ENCODE measurements around the gene PRSS22. TPM values are rescaled to one million over a fixed set of nuclear protein-coding genes. Genes with fewer than 3 reads are reported as not detected.

PRSS22 gene
- polyA plus RNA-seq, 1 donor (not counting 4 experiments of a cell fraction or from before 2014, with no cell fraction given) = 2.2 TPM

GRCh38 chr16:2808181-2808580 is 49.8 kb downstream of the PRSS22 start:
- peaks cover 10% of the 10 kb centered on the region for H3K9me3 ChIP-seq (ENCODE audit: control insufficient read depth, low read depth, low read length)
- H3K27ac ChIP-seq (ENCODE audit: control insufficient read depth, insufficient read depth, low read length) = no peak overlapping the region
- H3K79me2 ChIP-seq (ENCODE audit: control insufficient read depth, insufficient read depth, low read length) = no peaks in the 10 kb centered on the region
- H3K9me1 ChIP-seq (ENCODE audit: control insufficient read depth, extremely low read depth, insufficient read depth, low read length) = no peaks in the 10 kb centered on the region
- H3K9ac ChIP-seq (ENCODE audit: control insufficient read depth, extremely low read depth, insufficient read depth, low read length) = no peak overlapping the region
- no peak overlapping the region for H2AFZ ChIP-seq (ENCODE audit: control insufficient read depth, low read length)
- no peaks in the 10 kb centered on the region for H3K36me3 ChIP-seq (ENCODE audit: control insufficient read depth in 2 of 2, extremely low read depth in 1 of 2, insufficient read depth in 2 of 2, low read length in 2 of 2)
- peaks cover 6% of the 10 kb centered on the region for H3K4me1 ChIP-seq (ENCODE audit: control insufficient read depth, extremely low read depth, insufficient read depth, low read length)
- H3K4me2 ChIP-seq (ENCODE audit: control insufficient read depth, extremely low read depth, insufficient read depth, low read depth, low read length) = no peak overlapping the region
- H3K27me3 ChIP-seq (ENCODE audit: control insufficient read depth, extremely low read depth, insufficient read depth, low read length) = peaks cover 35% of the 10 kb centered on the region
- no peak overlapping the region for H3K4me3 ChIP-seq (ENCODE audit: control insufficient read depth in 2 of 3, extremely low read depth in 1 of 3, insufficient read depth in 2 of 3, low read depth in 1 of 3, low read length in 3 of 3)
- dilution Hi-C loops (cut with MboI; ENCODE audit: extremely low pct_ligation_motif_present, low sequenced_read_pairs) = no loop called here
- FAIRE-seq = no peak
- no peak for TF ChIP-seq CTCF (optimal IDR thresholded peaks at IDR 0.05 in 1 of 3, IDR thresholded peaks at IDR 0.05 in 1 of 3, conservative IDR thresholded peaks at IDR 0.05 in 1 of 3; ENCODE audit: extremely low read depth in 1 of 3, insufficient read depth in 2 of 3, low read length in 3 of 3)
- TF ChIP-seq EZH2 (IDR thresholded peaks at IDR 0.05; ENCODE audit: low read length) = no peak
- no peaks in the 10 kb centered on the region for H4K20me1 ChIP-seq (ENCODE audit: control insufficient read depth, extremely low read depth, insufficient read depth, low read length)
- DNase-seq (ENCODE audit: low read depth, low spot score) = no peak

- Histone ChIP-seq H3K9ac (ENCODE audit: control insufficient read depth, extremely low read depth, insufficient read depth, low read length) (no peak overlapping the region), H2AFZ (ENCODE audit: control insufficient read depth, low read length) (no peak overlapping the region), H3K4me2 (ENCODE audit: control insufficient read depth, extremely low read depth, insufficient read depth, low read depth, low read length) (no peak overlapping the region), H3K27me3 (ENCODE audit: control insufficient read depth, extremely low read depth, insufficient read depth, low read length) (peaks cover 25% of the 10 kb centered on the region), H3K27ac (ENCODE audit: control insufficient read depth, insufficient read depth, low read length) (no peak overlapping the region), H3K79me2 (ENCODE audit: control insufficient read depth, insufficient read depth, low read length) (no peaks in the 10 kb centered on the region), H3K9me3 (ENCODE audit: control insufficient read depth, low read depth, low read length) (peaks cover 10% of the 10 kb centered on the region), H4K20me1 (ENCODE audit: control insufficient read depth, extremely low read depth, insufficient read depth, low read length) (no peaks in the 10 kb centered on the region), H3K4me3 (ENCODE audit: control insufficient read depth in 2 of 3, extremely low read depth in 1 of 3, insufficient read depth in 2 of 3, low read depth in 1 of 3, low read length in 3 of 3) (no peak overlapping the region), H3K36me3 (ENCODE audit: control insufficient read depth in 2 of 2, extremely low read depth in 1 of 2, insufficient read depth in 2 of 2, low read length in 2 of 2) (no peaks in the 10 kb centered on the region), H3K9me1 (ENCODE audit: control insufficient read depth, extremely low read depth, insufficient read depth, low read length) (no peaks in the 10 kb centered on the region), H3K4me1 (ENCODE audit: control insufficient read depth, extremely low read depth, insufficient read depth, low read length) (no peaks in the 10 kb centered on the region)
- dilution Hi-C loops (cut with MboI; ENCODE audit: extremely low pct_ligation_motif_present, low sequenced_read_pairs) = no loop called here
- DNase-seq (ENCODE audit: low read depth, low spot score) (no peak), FAIRE-seq (no peak)
- TF ChIP-seq CTCF (optimal IDR thresholded peaks at IDR 0.05 in 1 of 3, IDR thresholded peaks at IDR 0.05 in 1 of 3, conservative IDR thresholded peaks at IDR 0.05 in 1 of 3; ENCODE audit: extremely low read depth in 1 of 3, insufficient read depth in 2 of 3, low read length in 3 of 3) = no peak
- no peak for TF ChIP-seq EZH2 (IDR thresholded peaks at IDR 0.05; ENCODE audit: low read length)
Measured at GRCh38 chr16:2806286-2806685, 51.7 kb downstream of the PRSS22 start.
